MM.1S (cell line): ENCODE measurements around the gene TCP11.

Source experiments
- CTCF ChIP-seq: fragments of 300-600 bp; sonication (generic); IDR thresholded peaks from 2 replicates; pipeline ENCODE4 v1.5.1; 2016; ENCODE audit warnings: antibody characterized with exemption, low read length, mixed read lengths
- EZH2 ChIP-seq: fragments of 300-600 bp; sonication (generic); optimal IDR thresholded peaks from 2 replicates; pipeline ENCODE3; 2017; ENCODE audit warnings: low read depth, mild to moderate bottlenecking, antibody characterized with exemption, low read length, mixed read lengths
- EZH2phosphoT487 ChIP-seq: fragments of 300-600 bp; sonication (generic); IDR thresholded peaks from 2 replicates; pipeline ENCODE4 v1.6.1; 2018; ENCODE audit warnings: antibody characterized with exemption, low read length

GRCh38 chr6:35072051-35072697 is 69.0 kb downstream of the TCP11 start:
- TF ChIP-seq CTCF (no peak), EZH2 (no peak), EZH2phosphoT487 (no peak)
